NCI-H2196 (cell line): ENCODE measurements around the gene EIF4G3.
"Not testable (repeated sequence)": the region's sequence is repeated elsewhere in the genome, so short reads cannot be mapped to it uniquely, and the experiment has no call there.

Experiments used
- DNase-seq: peaks from one replicate; lab custom pipeline; 2025; ENCODE audit not compliant: unreplicated experiment; lab: John Stamatoyannopoulos, UW

EIF4G3 gene

DNA sequence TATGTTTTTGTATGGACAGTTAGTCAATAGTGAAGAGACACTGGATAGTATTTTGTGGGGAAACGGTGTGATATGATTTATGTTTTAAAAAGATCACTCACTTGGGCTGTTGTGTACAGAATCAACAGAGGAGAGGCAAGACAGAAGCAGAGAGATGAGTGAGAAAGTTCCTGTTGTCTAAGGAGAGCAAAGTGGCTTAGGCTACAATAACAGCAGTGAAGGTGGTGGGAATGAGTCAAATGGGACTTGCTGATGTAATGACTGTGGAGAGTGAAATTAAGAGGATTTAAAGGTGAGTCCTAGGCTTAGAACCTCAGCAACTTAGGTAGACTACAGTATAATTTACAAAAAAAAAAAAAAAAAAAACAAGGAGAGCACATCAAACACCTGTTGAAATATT, 220.4 kb downstream of the EIF4G3 start:
- DNase-seq, result no peak

DNA sequence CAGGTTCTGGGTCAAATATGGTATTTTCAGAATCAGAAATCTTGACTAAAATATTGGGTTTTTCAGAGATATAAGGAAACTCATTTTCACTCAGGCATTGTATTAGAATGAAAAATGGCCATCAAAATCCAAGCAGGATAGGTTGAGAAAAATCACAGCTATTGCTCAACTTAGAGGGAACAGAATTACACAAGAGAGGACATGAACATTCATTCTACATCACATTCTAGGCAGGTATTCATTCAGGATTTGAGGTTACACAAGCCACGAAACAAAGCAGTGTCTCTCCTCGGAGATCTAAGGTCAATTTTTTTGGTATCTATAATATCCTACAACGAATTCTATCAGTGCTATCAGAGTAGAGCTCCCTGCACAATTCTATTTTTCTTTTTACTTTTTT, 226.0 kb downstream of the EIF4G3 start:
- DNase-seq, result no peak

DNA sequence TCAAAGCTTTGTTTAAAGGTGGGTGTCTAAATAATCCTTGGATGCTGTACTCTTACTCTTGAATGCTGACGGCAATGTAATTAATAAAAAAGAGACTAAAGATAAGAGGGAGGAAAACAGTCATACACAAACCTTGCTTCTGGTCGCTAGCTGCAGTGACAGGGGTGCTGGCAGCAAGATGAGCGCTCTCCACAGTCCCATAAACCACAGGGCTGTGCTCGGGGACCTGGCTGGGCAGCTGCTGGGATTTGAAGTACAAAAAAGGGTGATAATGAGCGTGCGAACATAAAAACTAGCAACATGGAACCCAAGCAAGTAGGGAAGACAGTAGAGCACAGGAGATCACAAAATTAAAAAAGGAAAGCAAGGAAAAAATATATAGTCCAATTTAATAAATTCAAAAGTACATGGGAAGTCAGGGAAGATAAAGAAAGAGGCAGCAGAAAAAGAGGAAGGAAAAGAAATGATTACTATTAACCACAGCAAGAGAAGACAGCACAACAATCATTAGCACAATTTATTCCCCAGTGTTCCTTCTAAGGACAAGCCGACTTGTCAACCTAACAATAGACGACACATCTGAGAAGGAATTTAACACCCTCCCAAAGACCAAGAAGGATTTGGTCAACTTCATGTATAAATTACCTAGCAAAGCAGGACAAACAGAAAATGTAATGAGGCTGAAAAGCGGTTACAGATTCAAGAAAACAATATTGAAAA, 226.7 kb downstream of the EIF4G3 start:
- no peak for DNase-seq

DNA sequence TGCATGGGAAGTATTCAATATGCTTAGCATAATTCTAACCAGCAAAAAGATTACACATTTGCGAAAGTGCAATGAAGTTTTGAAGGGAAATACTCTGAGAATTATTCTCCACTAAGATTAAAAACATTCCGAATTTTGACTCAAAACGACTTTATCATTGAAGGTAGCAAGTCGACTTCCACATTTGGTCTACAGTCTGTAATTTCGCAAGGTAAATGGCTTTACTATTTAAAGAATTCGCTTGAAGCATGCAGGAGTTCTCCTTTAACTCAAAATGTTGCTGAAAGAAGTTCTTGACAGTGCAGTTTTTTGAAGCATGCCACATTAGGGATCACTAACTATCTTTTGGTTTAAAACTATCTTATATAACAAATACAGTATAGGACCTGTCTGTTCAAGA, 228.6 kb downstream of the EIF4G3 start:
- no peak for DNase-seq

DNA sequence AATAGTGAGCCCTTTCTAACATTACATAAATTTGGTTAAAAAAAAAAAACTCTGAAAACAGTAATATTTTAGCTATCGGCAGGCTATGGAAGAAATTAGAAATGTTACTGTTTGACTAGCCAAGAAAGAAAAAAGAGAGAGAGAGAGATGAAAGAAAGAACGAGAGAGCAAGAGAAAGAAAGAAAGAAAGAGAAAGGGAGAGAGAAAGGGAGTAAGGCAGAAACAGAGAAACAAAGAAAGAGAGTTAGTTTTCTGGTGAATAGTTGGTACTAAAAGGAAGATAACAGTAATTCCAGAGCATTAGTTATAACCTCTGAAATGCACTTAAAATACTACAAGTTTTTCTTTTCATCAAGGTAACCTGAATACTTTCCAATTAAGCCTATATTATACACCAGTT, 229.3 kb downstream of the EIF4G3 start:
- no peak for DNase-seq

DNA sequence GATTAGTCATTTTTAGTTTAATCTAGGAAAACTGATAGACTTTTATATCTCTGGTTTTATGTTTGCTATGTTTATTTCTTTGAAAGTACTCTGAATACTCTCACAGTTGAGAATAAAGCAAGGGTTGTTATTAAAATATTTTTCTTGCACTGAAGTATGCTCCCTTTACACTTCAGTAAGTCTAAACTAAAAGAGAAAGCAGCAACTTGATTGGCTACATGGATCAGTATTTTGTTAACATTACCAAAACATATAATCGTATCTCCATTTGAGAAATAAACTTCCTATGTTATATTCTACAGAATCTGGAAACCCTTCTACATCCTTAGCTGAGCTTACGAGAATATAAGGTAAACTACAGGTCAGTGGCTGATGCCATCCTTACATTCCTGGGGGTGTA, 240.1 kb downstream of the EIF4G3 start:
- DNase-seq, result no peak

- DNase-seq, result no peak
Observed at GRCh38 chr1:20936216-20936615, 240.5 kb downstream of the EIF4G3 start.

DNA sequence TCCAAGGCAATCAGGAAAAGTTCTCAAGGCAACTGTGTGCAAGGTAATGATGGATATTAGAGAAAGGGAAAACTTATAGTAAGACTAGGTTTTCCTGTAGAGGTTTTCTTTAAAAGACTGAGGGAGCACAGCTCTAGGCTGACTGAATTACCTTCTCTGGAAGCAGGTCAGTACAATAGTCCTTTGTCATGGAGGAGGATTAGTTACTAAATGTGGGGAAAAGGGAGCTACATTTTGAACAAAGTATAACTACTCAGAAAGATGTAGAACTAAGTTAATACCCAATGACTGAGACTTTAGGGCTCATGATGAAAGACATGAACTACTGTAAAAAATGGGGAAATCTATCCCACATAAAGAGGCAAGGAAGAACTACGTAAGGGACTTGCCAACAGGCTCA, 241.0 kb downstream of the EIF4G3 start:
- no peak for DNase-seq

- DNase-seq, result no peak
Observed at GRCh38 chr1:20932437-20932977, 244.2 kb downstream of the EIF4G3 start.

DNA sequence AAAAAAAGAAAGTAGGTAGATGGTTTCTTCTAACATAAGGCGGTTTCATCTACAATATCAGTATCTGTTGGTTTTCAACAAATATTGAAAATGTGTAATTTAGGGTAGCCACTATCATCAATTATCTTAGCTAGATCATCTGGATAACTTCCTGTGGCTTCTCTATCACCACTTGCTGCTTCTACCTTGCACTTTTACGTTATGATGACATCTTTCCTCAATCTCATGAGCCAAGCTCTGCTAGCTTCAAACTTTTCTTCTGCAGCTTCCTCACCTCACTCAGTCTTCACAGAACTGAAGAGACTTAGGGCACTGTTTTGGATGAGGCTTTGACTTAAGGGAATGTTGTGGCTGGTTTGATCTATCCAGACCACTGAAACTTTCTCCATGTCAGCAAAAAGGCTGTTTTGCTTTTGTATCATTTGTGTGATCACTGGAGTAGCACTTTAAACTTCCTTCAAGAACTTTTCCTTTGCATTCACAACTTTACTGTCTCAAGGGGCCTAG, 244.7 kb downstream of the EIF4G3 start:
- DNase-seq, result no peak

DNA sequence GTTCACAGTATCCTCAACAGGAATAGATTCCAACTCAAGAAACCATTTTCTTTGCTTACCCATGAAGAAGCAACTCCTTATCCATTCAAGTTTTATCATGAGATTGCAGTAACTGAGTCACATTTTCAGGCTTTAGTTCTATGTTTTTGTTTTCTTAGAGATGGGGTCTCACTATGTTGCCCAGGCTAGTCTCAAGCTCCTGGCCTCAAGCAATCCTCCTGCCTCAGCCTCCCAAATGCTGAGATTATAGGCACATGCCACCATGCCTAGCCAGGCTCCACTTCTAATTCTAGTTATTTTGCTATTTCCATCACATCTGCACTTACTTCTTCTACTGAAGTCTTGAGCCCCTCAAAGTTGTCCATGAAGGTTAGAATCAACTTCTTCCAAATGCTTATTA, 246.3 kb downstream of the EIF4G3 start:
- no peak for DNase-seq

- no peak for DNase-seq
Observed at GRCh38 chr1:20928146-20928545, 248.6 kb downstream of the EIF4G3 start.

DNA sequence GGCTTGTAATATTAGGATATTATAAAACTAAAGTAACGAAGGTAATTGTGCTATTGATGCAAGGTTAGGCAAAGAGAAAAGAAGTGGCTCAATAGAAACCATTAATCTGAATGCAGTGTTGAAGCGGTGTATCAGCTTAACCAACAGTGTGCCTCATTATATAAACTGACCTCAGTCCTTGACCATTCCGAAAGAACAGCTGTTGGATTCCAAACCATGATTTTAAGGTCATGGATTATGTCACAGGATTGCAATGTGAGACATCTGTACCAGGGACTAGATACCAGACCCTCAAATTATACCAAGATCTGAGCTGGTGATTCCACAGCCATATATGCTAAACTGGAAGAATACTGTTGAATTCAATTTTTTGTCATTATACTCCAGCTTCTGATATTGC, 255.4 kb downstream of the EIF4G3 start:
- DNase-seq, result no peak

DNA sequence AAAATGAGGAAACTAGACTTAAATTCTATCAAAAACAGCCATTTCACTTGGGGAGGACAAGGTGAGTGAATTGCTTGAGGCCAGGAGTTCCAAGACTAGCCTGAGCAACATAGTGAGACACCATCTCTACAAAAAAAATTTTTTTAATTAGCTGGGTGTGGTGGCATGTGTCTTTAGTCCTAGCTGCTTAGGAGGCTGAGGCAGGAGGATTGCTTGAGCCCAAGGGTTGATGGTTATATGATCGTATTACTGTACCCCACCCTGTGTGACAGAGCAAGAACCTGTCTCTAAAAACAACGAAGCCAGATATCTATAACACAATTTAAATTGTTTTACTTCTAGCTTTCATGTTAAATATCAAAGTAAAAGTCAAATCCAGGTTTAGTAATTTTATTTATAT, 263.5 kb downstream of the EIF4G3 start:
- no peak for DNase-seq

DNA sequence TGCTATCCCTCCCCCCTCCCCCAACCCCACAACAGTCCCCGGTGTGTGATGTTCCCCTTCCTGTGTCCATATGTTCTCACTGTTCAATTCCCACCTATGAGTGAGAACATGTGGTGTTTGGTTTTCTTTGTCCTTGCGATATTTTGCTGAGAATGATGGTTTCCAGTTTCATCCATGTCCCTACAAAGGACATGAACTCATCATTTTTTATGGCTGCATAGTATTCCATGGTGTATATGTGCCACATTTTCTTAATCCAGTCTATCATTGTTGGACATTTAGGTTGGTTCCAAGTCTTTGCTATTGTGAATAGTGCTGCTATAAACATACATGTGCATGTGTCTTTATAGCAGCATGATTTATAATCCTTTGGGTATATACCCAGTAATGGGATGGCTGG, 269.2 kb downstream of the EIF4G3 start:
- not testable (repeated sequence) for DNase-seq

- DNase-seq, result peak; percentile 8
Observed at GRCh38 chr1:20903437-20903836, 273.3 kb downstream of the EIF4G3 start.

- DNase-seq, result no peak
Observed at GRCh38 chr1:20900056-20900455, 276.6 kb downstream of the EIF4G3 start.

DNA sequence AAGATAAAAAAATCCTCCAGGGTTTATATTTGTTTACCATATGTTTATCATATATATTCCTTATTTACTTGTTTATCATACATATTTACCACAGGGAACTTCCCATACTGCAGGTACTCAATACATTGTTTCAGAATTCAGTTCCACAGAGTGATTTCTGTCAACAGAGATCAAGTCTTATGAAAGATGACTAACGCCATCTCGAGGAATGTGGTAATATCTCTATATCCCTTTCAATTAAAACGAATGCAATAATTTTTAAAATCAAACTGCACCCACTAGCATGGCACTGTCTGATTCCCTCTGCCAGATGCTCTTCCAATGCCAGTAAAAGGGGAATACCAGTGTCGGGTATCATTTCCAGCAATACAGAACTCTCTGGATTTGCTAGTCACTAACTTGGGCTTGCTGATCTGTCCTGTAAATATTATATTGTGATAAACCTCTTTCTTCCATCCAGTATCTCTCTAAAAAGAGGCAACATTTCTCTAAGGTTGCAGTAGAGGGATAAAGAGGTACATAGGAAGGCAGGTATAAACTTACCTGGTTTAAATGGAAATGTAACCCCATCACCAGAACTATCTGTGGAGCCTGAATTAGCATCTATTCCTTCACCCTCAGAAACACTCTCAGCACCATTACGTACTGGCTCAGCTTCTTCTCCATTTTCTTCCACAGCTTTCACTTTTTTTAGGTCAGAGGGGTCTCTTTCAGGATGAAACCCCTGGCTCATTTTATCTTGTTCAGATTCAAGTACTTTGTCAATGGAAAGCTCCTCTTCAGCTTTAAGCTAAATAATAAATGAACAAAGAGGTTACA, 277.3 kb downstream of the EIF4G3 start:
- no peak for DNase-seq

DNA sequence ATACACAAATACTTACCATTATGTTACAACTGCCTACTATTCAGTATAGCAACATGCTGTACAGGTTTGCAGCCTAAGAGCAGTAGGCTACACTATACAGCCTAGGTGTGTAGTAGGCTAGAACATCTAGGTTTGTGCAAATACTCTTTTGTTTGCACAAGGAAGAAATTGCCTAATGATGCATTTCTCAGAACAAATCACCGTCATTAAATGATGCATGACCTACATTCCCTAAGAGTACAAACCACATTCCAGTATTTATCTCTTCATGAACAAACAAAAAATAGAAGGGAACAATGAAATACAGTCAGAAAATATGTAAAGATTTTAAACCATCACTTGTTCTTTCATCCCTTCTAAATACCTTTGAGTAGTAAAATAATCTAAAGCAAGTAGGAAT, 279.9 kb downstream of the EIF4G3 start:
- peak; percentile 20 for DNase-seq

GRCh38 chr1:20893931-20894330, 282.8 kb downstream of the EIF4G3 start:
- no peak for DNase-seq

GRCh38 chr1:20891091-20891490, 285.6 kb downstream of the EIF4G3 start:
- DNase-seq, result no peak

DNA sequence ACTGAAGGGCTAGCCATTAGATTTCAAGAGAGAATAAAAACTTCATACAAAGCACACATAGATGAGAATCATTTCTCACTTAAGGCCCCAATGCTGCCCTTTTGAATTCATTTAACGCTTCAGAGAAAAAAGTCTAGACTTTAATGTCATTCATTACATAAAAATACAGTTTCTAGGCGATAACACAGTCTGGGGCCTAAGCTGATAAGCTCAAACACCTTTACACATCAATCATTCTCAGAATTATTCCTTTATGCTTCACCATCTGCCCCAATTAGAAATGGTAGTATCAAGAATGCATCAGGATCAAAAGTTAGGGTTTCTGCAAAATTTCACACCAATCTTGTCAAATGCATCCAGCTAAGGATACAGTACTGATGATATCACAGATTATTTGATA, 289.5 kb downstream of the EIF4G3 start:
- DNase-seq, result no peak
